Right renal pelvis (tissue), 4 donors: ENCODE results near the gene TMEM121. TPM values are rescaled to one million over a fixed set of nuclear protein-coding genes. Genes with fewer than 3 reads are reported as not detected.

Source experiments
- DNase-seq, 4 donors: peaks; one replicate each; pipeline ENCODE4 v3.0.0-alpha.2; 2013; ENCODE audit warnings: low read depth in 4 of 4, low spot score in 3 of 4, missing footprints in 1 of 4
- polyA plus RNA-seq, 4 donors: library from polyadenylated mRNA; unstranded; fragments of 120-200 nt; gene quantifications; one replicate each; pipeline ENCODE4 v1.2.1, GENCODE V29; 2013; ENCODE audit not compliant: insufficient read length in 4 of 4

Gene TMEM121
- polyA plus RNA-seq, 4 donors = 2.1 to 7.4 (median 2.6) TPM

- no peak for DNase-seq
Observed at GRCh38 chr14:105527381-105527825, 1.0 kb downstream of the TMEM121 start.

GRCh38 chr14:105527826-105528585 is 1.6 kb downstream of the TMEM121 start:
- peak; percentile 60 to 79 (median 60) for DNase-seq

GRCh38 chr14:105528586-105529318 is 2.4 kb downstream of the TMEM121 start:
- DNase-seq = no peak

GRCh38 chr14:105529319-105529568 is 2.9 kb downstream of the TMEM121 start:
- DNase-seq = no peak

GRCh38 chr14:105529569-105530284 is 3.3 kb downstream of the TMEM121 start:
- DNase-seq = no peak

GRCh38 chr14:105530285-105531087 is 4.1 kb downstream of the TMEM121 start:
- DNase-seq = no peak

- DNase-seq = no peak
Observed at GRCh38 chr14:105531088-105531893, 4.9 kb downstream of the TMEM121 start.

- no peak for DNase-seq
Observed at GRCh38 chr14:105531894-105532623, 5.7 kb downstream of the TMEM121 start.

GRCh38 chr14:105532735-105533141 is 6.4 kb downstream of the TMEM121 start:
- DNase-seq = no peak

- no peak for DNase-seq
Observed at GRCh38 chr14:105533391-105533790, 7.0 kb downstream of the TMEM121 start.

- no peak for DNase-seq
Observed at GRCh38 chr14:105533811-105534498, 7.6 kb downstream of the TMEM121 start.

GRCh38 chr14:105534586-105534985 is 8.2 kb downstream of the TMEM121 start:
- DNase-seq = no peak

GRCh38 chr14:105536051-105536450 is 9.7 kb downstream of the TMEM121 start:
- no peak for DNase-seq

- no peak for DNase-seq
Observed at GRCh38 chr14:105536691-105537579, 10.6 kb downstream of the TMEM121 start.

- no peak for DNase-seq
Observed at GRCh38 chr14:105537580-105538474, 11.4 kb downstream of the TMEM121 start.

- DNase-seq = no peak
Observed at GRCh38 chr14:105538481-105539049, 12.2 kb downstream of the TMEM121 start.
